ENCODE results near the gene FOXP3.

DNA sequence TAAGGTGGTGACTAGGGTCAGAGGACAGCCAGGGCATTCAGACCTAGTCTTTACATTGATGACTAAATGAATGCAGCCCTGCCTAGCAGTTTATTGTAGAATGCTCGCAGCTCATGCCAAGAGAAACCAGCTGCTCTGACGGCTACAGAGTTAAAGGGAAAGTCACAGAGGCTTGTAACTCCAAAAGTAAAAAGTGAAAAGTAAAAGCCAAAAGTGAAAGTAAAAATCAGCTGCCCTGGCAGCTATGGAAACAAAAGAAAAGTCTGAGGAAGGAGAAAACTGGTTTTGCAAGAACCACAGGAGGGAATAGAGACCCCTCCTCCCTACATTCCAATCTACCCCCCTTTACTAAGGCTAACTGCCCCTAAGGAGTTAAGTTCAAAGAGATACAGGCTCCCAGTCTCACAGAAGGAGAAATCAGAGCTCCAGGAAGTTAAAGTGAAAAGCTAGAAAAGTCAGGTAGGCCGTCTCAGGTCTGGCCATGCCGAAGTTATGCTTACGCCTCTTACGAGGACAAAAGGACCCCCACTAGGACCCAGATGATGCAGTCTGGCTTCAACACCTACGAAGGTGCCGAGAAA is 45.0 kb upstream of the FOXP3 start:
- no peak for TF ChIP-seq RAD21 (IDR thresholded peaks at IDR 0.05; ENCODE audit: low read length)
- TF ChIP-seq, protein P1, sequence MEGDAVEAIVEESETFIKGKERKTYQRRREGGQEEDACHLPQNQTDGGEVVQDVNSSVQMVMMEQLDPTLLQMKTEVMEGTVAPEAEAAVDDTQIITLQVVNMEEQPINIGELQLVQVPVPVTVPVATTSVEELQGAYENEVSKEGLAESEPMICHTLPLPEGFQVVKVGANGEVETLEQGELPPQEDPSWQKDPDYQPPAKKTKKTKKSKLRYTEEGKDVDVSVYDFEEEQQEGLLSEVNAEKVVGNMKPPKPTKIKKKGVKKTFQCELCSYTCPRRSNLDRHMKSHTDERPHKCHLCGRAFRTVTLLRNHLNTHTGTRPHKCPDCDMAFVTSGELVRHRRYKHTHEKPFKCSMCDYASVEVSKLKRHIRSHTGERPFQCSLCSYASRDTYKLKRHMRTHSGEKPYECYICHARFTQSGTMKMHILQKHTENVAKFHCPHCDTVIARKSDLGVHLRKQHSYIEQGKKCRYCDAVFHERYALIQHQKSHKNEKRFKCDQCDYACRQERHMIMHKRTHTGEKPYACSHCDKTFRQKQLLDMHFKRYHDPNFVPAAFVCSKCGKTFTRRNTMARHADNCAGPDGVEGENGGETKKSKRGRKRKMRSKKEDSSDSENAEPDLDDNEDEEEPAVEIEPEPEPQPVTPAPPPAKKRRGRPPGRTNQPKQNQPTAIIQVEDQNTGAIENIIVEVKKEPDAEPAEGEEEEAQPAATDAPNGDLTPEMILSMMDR (IDR thresholded peaks at IDR 0.05), result no peak
- TF ChIP-seq, protein P2, sequence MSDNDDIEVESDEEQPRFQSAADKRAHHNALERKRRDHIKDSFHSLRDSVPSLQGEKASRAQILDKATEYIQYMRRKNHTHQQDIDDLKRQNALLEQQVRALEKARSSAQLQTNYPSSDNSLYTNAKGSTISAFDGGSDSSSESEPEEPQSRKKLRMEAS (IDR thresholded peaks at IDR 0.05; ENCODE audit: low read depth), result no peak
- TF ChIP-seq, protein P3, sequence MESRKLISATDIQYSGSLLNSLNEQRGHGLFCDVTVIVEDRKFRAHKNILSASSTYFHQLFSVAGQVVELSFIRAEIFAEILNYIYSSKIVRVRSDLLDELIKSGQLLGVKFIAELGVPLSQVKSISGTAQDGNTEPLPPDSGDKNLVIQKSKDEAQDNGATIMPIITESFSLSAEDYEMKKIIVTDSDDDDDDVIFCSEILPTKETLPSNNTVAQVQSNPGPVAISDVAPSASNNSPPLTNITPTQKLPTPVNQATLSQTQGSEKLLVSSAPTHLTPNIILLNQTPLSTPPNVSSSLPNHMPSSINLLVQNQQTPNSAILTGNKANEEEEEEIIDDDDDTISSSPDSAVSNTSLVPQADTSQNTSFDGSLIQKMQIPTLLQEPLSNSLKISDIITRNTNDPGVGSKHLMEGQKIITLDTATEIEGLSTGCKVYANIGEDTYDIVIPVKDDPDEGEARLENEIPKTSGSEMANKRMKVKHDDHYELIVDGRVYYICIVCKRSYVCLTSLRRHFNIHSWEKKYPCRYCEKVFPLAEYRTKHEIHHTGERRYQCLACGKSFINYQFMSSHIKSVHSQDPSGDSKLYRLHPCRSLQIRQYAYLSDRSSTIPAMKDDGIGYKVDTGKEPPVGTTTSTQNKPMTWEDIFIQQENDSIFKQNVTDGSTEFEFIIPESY (IDR thresholded peaks at IDR 0.05; ENCODE audit: borderline replicate concordance, low read depth), result no peak
- no peak for TF ChIP-seq EP300 (IDR thresholded peaks at IDR 0.05; ENCODE audit: borderline replicate concordance in 1 of 2, low read depth in 1 of 2, low read length in 1 of 2)
- no peak for TF ChIP-seq SIN3A (IDR thresholded peaks at IDR 0.05; ENCODE audit: borderline replicate concordance, low read depth, low read length)

All from SK-N-SH (cell line).